GM21717 (cell line): ENCODE data around the gene TWF2.

Source experiments
- ATAC-seq: cut with Tn5 transposase; IDR thresholded peaks from one replicate; pipeline ENCODE4 v1.9.1; 2021; ENCODE audit warnings: mild to moderate bottlenecking, moderate library complexity; ENCODE audit not compliant: unreplicated experiment

TWF2 gene

GRCh38 chr3:52259035-52259434 lies 20.1 kb upstream of the TWF2 start:
- no peak for ATAC-seq

DNA sequence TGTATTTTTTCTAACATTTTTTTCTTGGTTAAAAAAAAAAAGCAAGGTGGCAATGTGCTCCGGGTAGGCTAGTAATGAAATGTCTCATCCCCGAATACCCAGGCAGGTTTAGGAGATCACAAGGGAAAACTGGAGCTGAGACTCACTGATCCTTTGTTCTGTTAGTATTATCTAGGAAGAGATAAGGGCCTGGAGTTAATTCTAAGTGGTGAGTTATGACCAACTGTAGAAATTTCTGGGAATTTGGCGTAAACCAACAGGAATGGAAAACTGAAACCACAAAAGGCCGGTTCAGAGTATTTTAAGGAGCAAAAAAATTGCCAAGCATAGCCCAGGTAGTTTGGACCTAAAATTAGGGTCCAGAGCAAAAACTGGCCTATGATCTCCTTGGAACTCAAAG lies 19.0 kb upstream of the TWF2 start:
- ATAC-seq, result no peak

GRCh38 chr3:52256622-52257021 lies 17.7 kb upstream of the TWF2 start:
- ATAC-seq, result no peak

DNA sequence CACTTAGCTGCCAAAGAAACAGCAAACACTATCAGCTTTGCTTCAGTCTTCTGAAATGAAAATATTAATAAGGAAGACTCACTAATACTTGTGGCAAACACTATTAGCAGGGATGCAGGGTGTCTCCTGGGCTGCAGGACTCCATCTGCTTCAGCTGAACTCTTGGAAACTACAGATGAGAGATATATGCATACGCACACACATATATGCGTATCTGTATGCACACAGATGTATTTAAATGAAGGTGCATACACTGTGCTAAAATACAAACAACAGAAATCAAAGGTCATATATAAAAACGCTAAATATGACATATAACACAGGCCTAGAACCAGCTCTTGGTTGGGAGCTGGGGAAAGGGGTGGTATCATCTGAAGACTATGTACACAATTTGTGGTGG lies 17.2 kb upstream of the TWF2 start:
- ATAC-seq, result no peak

GRCh38 chr3:52254608-52255007 lies 15.7 kb upstream of the TWF2 start:
- no peak for ATAC-seq

GRCh38 chr3:52253314-52254304 lies 14.7 kb upstream of the TWF2 start:
- ATAC-seq, result peak; percentile 83

DNA sequence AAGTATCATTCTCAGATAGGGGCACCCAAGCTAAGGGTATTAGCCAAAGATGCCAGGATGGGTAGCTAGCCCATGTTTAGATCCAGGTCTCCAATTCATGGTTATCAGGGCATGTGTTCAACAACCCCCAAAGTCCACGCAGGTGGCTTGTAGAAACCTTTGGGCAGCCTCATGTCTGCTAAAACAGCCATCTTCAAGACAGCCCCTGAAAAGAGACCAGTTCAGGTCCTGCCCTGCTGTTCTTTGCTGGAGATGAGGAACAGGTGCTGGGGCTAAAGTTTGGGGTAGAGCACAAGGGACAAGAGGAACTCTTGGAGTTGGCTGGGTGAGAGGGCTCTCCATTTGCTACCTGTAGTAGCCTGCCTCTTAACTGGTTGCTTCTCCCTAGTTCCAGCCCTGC lies 11.2 kb upstream of the TWF2 start:
- ATAC-seq, result no peak

DNA sequence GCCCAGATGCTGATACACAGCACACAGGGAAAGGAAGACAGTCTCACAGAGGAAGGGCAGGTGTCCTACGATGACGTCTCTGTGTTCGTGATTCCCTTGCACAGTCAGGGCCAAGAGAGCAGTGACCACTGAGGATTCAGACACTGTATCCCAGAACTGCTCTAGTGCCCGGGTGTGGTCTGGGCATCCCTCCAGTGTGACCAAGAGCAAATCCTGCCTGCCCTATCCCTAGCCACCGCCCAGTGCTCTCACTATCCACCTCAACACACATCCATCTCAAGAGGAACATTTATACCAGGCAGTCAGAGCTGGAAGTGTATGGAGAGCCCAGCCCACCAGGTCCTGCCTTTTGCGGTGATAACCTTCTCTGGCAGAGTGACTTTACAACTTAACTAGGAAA lies 10.7 kb upstream of the TWF2 start:
- no peak for ATAC-seq

GRCh38 chr3:52248816-52249547 lies 10.0 kb upstream of the TWF2 start:
- ATAC-seq, result no peak

DNA sequence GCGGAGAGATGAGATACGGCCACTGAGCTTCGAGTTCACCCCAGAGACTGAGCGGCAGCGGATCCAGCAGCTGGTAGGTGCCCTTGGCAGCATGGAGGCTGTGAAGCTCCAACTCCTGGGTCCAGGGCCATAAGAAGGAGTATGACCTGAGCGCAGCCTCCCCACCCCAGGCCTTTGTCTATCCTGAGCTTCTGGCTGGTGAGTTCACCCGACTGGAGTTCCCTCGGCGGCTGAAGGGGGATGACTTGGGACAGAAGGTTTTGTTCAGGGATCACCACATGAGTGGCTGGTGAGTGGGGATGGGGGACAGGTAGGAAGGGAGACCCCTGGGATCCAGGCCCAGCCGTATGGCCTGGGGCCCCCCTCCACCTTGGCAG lies 9.2 kb upstream of the TWF2 start:
- no peak for ATAC-seq

DNA sequence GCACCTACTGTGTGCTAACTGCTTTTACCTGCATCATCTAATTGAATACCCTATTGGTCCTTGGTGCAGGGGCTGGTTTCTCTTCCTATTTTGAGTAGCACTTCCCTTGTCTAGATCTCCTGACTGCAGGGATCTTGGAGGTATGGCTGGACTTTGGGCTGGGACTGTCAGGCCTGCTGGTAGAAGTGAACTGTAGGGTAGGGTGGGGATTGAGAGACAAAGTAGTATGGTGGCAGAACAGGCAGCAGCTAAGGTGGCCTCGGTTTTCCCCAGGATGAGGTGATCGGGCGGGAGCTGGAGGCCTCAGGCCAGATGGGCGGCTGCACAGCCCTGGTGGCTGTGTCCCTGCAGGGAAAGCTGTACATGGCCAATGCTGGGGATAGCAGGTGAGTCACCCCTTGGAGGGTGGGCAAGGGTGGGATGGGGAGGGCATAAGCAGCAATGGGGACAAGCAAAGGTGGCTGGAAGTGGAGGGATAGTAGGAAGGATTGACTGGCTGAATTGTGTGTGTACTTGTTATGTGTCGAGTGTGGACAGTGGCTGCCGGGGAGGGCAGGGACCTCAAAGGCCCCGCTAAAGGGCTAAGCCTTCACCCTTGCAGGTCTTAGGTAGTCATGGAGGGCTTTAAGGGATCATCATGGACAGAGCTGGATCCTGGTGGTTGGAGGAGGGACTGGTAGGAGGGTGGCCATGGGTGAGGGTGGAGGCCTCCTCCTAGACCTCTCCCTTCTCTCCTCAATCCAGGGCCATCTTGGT lies 8.6 kb upstream of the TWF2 start:
- ATAC-seq, result no peak

GRCh38 chr3:52246728-52247408 lies 7.9 kb upstream of the TWF2 start:
- no peak for ATAC-seq

DNA sequence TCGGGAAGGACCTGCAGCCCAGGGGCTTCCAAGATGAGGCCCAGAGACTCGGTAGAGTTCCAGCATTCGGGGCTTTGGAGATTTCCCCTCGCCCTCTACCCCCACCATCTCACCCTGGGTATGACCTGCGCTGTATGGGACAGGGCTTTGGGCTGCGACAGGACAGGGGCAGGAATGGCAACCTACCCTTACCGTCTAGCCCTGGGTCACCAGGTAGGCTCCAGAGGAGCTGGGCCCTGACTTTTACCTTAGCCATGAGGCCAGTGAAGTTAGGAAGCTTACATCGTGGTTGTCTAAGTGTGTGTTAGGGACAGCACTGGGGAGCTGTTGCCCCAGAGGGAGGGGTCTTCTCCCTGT lies 7.3 kb upstream of the TWF2 start:
- no peak for ATAC-seq

DNA sequence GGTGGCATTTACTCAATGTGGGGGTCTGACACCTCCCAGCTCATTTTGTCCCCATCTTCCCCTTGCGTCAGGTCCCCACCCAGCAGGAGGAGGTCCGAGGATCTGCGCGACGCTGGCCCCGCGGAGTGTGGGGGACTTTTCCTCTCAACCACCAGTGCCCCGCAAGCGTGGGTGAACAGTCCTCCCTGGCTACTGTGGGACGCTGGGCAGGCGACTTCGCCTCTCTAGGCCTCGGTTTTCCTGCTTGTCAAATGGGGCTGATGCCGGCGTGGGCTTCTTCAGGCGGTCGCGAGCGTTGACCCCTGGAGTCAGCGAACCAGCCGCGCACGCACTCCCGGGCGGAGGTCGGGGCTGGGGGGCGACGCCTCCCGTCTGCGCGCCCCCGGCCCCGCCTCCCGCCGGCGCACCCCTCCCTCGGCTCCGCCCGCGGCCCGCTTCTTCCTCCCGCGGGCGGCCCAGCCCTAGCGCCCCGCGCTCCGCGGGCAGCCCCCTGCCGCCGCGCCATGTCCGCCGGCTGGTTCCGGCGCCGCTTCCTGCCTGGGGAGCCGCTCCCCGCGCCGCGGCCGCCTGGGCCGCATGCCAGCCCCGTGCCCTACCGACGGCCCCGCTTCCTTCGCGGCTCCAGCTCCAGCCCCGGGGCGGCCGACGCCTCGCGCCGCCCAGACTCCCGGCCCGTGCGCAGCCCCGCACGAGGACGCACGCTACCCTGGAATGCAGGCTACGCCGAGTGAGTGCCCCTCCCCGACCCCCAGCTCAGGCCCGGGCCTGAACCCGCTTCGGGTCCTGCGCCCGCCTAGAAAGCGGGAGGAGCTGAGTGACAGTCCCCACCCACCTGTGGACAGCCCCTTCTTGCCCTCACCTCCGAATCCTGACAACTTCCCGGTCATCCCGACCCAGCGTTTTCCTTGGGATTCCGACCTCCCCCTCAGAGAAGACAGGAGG lies 6.6 kb upstream of the TWF2 start, which contains the start of gene PPM1M:
TSS of gene PPM1M (plus strand) at position 438 of the 942 bp plus-strand sequence. CDS start at position 504, 66 bp downstream.
- peak; percentile 24 for ATAC-seq

- peak; percentile 31 for ATAC-seq
Measured at GRCh38 chr3:52243791-52244628, 5.1 kb upstream of the TWF2 start.

GRCh38 chr3:52242039-52242438 lies 3.1 kb upstream of the TWF2 start:
- ATAC-seq, result no peak

DNA sequence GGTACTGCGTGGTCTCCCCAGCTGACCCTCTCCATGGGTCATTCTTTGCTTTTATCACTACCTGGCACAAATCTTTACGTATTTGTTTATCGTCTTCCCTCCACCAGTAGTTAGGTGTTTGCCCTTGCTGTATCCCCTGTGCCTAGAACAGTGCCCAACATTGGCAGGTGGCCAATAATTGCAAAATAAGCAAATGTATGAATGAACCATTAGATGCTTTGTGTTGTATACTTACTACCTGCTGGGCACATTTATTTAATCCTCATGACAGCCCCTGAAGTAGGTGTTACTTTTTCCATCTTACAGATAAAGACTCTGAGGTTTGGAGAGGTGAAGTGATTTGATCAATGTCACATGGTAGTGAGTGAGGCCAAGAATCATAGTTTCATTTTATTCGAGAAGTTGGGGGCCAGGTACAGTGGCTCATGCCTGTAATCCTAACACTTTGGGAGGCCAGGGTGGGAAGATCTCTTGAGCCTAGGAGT lies 2.0 kb upstream of the TWF2 start:
- no peak for ATAC-seq

- ATAC-seq, result no peak
Measured at GRCh38 chr3:52240059-52240885, 1.3 kb upstream of the TWF2 start.
